ENCODE data around the gene BBS2. TPM values are rescaled to one million over a fixed set of nuclear protein-coding genes. Genes with fewer than 3 reads are reported as not detected.

BBS2 gene
- total RNA-seq, 1 donor from 2014 or later, result 29.4 TPM

- Histone ChIP-seq H3K4me3 (no peak overlapping the region), H3K27me3 (no peaks in the 10 kb centered on the region), H3K4me1 (no peaks in the 10 kb centered on the region), H3K36me3 (no peaks in the 10 kb centered on the region), H3K27ac (no peak overlapping the region), H3K9me3 (no peaks in the 10 kb centered on the region)
- TF ChIP-seq, protein P1, sequence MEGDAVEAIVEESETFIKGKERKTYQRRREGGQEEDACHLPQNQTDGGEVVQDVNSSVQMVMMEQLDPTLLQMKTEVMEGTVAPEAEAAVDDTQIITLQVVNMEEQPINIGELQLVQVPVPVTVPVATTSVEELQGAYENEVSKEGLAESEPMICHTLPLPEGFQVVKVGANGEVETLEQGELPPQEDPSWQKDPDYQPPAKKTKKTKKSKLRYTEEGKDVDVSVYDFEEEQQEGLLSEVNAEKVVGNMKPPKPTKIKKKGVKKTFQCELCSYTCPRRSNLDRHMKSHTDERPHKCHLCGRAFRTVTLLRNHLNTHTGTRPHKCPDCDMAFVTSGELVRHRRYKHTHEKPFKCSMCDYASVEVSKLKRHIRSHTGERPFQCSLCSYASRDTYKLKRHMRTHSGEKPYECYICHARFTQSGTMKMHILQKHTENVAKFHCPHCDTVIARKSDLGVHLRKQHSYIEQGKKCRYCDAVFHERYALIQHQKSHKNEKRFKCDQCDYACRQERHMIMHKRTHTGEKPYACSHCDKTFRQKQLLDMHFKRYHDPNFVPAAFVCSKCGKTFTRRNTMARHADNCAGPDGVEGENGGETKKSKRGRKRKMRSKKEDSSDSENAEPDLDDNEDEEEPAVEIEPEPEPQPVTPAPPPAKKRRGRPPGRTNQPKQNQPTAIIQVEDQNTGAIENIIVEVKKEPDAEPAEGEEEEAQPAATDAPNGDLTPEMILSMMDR (IDR thresholded peaks at IDR 0.05), result no peak
- intact Hi-C loops (cut with DNase I), result no loop called here
- no peak for DNase-seq (ENCODE audit: low spot score in 2 of 2)
These were observed 28.2 kb upstream of the BBS2 start for GRCh38 chr16:56547949-56548567.

- Histone ChIP-seq H3K4me3 (no peak overlapping the region), H3K36me3 (no peaks in the 10 kb centered on the region), H3K9me3 (no peaks in the 10 kb centered on the region), H3K27me3 (no peaks in the 10 kb centered on the region), H3K4me1 (no peaks in the 10 kb centered on the region), H3K27ac (no peak overlapping the region)
- DNase-seq (ENCODE audit: low spot score in 2 of 2), result no peak
- TF ChIP-seq, protein P1 (IDR thresholded peaks at IDR 0.05), result no peak
- intact Hi-C loops (cut with DNase I), result no loop called here
These were observed 27.5 kb upstream of the BBS2 start for GRCh38 chr16:56547120-56547948.

GRCh38 chr16:56542039-56542438 is 22.2 kb upstream of the BBS2 start:
- no peak for DNase-seq (ENCODE audit: low spot score in 2 of 2)
- Histone ChIP-seq H3K4me3 (no peak overlapping the region), H3K27me3 (no peaks in the 10 kb centered on the region), H3K36me3 (no peaks in the 10 kb centered on the region), H3K9me3 (no peaks in the 10 kb centered on the region), H3K27ac (no peak overlapping the region), H3K4me1 (no peaks in the 10 kb centered on the region)
- TF ChIP-seq, protein P1 (IDR thresholded peaks at IDR 0.05), result no peak
- intact Hi-C loops (cut with DNase I), result no loop called here

DNA sequence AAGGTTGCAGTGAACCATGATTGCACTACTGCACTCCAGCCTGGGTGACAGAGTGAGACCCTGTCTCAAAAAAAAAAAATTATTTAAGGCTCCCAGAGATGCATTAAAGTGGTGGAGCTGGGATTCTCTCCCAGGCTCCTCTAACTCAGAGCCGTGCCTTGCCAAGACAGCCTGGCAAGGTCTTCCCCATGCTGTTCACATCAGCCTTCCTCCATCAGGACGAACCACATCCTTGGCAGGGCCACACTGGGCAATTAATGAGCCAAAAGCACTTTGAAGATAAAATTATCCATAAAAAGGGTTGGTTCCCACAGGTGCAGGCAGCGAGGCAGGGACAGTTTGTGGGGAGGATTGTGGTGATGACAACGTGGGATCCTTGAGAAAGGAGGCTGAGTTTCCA is 19.8 kb upstream of the BBS2 start:
- Histone ChIP-seq H3K9me3 (no peaks in the 10 kb centered on the region), H3K27me3 (no peaks in the 10 kb centered on the region), H3K36me3 (no peaks in the 10 kb centered on the region), H3K4me1 (no peaks in the 10 kb centered on the region), H3K27ac (no peak overlapping the region), H3K4me3 (no peak overlapping the region)
- TF ChIP-seq, protein P1 (IDR thresholded peaks at IDR 0.05), result no peak
- no peak for DNase-seq (ENCODE audit: low spot score in 2 of 2)
- intact Hi-C loops (cut with DNase I), result no loop called here

DNA sequence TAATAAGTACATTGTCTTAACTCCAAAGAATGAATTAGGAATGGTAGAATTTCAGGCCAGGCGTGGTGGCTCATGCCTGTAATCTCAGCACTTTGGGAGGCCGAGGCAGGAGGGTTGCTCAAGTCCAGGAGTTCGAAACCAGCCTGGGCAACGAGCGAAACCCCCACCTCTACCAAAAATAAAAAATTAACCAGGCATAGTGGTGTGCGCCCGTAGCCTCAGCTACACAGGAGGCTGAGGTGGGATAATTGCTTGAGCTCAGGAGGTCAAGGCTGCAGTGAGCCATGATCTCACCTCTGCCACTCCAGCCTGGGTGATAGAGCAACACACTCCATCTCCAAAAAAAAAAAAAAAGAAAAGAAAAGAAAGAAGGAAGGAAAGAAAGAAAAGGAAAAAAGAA is 18.5 kb upstream of the BBS2 start:
- H3K9me3 ChIP-seq, result no peaks in the 10 kb centered on the region
- intact Hi-C loops (cut with DNase I), result no loop called here
- no peaks in the 10 kb centered on the region for H3K36me3 ChIP-seq
- DNase-seq (ENCODE audit: low spot score in 2 of 2), result no peak
- no peak overlapping the region for H3K27ac ChIP-seq
- TF ChIP-seq, protein P1 (IDR thresholded peaks at IDR 0.05), result no peak
- H3K4me1 ChIP-seq, result no peaks in the 10 kb centered on the region
- H3K4me3 ChIP-seq, result no peak overlapping the region
- H3K27me3 ChIP-seq, result no peaks in the 10 kb centered on the region
